ENCODE measurements around the gene BRMS1.
A peak's percentile ranks its signal among the peaks of the same experiment; 100 is the strongest.

The BRMS1 gene

GRCh38 chr11:66338276-66339161 is 6.4 kb downstream of the BRMS1 start:
- DNase-seq: peak in 3 of 10 donors; percentile 29 to 67 (median 46)
- intact Hi-C loops (cut with DNase I): no loop called here

GRCh38 chr11:66337103-66337899 is 7.6 kb downstream of the BRMS1 start:
- peak in 3 of 10 donors; percentile 66 to 83 (median 82) for DNase-seq
- intact Hi-C loops (cut with DNase I): no loop called here

- intact Hi-C loops (cut with DNase I): no loop called here
- peak in 8 of 10 donors; percentile 66 to 97 (median 79) for DNase-seq
These were observed 8.4 kb downstream of the BRMS1 start, which contains the start of gene RIN1 for GRCh38 chr11:66336234-66337102. TSS of gene RIN1 (minus strand) at chr11:66336434. CDS start at chr11:66336402, 32 bp downstream.

- intact Hi-C loops (cut with DNase I): no loop called here
- DNase-seq: peak in 4 of 10 donors; percentile 27 to 89 (median 84)
These were observed 9.2 kb downstream of the BRMS1 start for GRCh38 chr11:66335531-66336233.

GRCh38 chr11:66334605-66335442 is 10.1 kb downstream of the BRMS1 start:
- DNase-seq: peak in 3 of 10 donors; percentile 53 to 82 (median 79)
- intact Hi-C loops (cut with DNase I): no loop called here

- DNase-seq: peak in 3 of 10 donors; percentile 62 to 77 (median 75)
These were observed 10.9 kb downstream of the BRMS1 start for GRCh38 chr11:66333896-66334604.

GRCh38 chr11:66333220-66333877 is 11.6 kb downstream of the BRMS1 start:
- intact Hi-C loops (cut with DNase I): no loop called here
- DNase-seq: peak in 3 of 10 donors; percentile 40 to 78 (median 55)

More at GRCh38 chr11:66333896-66334604, 10.9 kb downstream of the BRMS1 start:
- intact Hi-C loops (cut with DNase I): no loop called here

GRCh38 chr11:66332371-66333219 is 12.3 kb downstream of the BRMS1 start:
- intact Hi-C loops (cut with DNase I): no loop called here
- peak in 3 of 10 donors; percentile 53 to 81 (median 75) for DNase-seq

- intact Hi-C loops (cut with DNase I): no loop called here
- peak in 3 of 10 donors; percentile 36 to 55 (median 54) for DNase-seq
These were observed 13.1 kb downstream of the BRMS1 start for GRCh38 chr11:66331542-66332370.

- DNase-seq: peak in 3 of 10 donors; percentile 60 to 74 (median 69)
- intact Hi-C loops (cut with DNase I): no loop called here
These were observed 14.0 kb downstream of the BRMS1 start for GRCh38 chr11:66330931-66331330.

- peak in 1 of 10 donors; percentile 0 for DNase-seq
- intact Hi-C loops (cut with DNase I): loop anchor here (5.0 kb wide), 1 partner anchor 37 kb away; the partner anchor contains the start of gene TMEM151A
These were observed 15.7 kb downstream of the BRMS1 start for GRCh38 chr11:66329165-66329673.

- peak; percentile 64 to 97 (median 80) for DNase-seq
- intact Hi-C loops (cut with DNase I): loop anchor here (1.0 to 5.0 kb wide), 2 partner anchors 17 to 36 kb away; partner anchors contain the start of gene TMEM151A
These were observed 16.4 kb downstream of the BRMS1 start for GRCh38 chr11:66328302-66329144.

GRCh38 chr11:66328031-66328301 is 16.9 kb downstream of the BRMS1 start:
- intact Hi-C loops (cut with DNase I): loop anchor here (1.0 to 5.0 kb wide), 2 partner anchors 17 to 36 kb away; partner anchors contain the start of gene TMEM151A
- DNase-seq: peak in 2 of 10 donors; percentile 34 to 65

Measured in posterior cingulate gyrus (tissue), 11 donors.